SKM-1 (cell line): Measurements from ENCODE around the gene TLCD3A.
"Not testable (repeated sequence)": the region's sequence is repeated elsewhere in the genome, so short reads cannot be mapped to it uniquely, and the experiment has no call there.

Experiments used
- DNase-seq: peaks from one replicate; lab custom pipeline; 2025; ENCODE audit not compliant: unreplicated experiment; lab: John Stamatoyannopoulos, UW

TLCD3A gene

DNA sequence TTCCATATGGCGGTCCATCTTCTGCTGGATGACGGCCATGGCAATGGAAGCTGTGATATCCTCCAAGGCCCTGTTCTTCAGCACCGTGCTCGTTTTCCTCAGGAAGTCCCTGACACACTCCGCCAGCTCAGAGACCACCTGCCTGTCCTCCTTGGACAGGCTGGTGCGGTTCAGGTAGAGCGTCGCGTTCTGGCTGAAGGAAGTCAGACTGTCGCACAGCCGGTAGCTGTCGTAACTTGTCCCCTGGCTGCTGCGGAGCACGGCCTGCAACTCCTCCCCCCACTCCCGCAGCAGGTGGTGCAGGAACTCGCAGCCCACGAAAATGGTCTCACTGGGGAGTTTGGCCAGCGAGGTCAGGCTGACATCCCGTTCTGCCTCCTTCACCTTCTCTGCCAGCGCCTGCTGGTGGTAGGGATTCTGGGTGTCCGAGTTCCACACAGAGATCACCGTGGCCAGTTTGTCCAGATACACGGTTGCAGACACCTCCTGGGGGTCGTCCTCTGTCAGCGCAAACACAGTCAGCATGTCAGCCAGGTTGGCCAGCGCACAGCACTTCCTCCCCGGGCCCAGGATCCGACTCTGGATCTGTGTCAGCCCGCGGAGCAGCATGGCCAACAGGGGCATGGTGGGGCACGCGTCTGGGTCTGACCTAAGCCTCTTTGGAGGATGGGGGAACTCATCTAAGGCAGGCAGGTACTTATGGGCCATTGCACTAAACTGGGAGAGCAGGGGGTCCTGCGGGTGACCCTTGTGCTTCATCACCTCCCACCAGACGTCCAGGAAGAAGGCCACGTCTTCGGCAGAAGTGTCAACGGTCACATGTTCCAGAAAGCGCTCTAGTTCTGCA is 14.6 kb downstream of the TLCD3A start:
- no peak for DNase-seq

DNA sequence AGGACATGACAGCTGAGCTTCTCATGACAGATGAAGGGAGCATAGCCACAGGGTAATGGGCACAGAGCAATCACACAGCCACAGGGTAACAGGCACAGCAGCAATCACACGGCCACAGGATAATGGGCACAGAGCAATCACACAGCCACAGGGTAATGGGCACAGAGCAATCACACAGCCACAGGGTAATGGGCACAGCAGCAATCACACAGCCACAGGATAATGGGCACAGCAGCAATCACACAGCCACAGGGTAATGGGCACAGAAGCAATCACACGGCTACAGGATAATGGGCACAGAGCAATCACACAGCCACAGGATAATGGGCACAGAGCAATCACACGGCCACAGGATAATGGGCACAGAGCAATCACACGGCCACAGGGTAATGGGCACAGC is 16.2 kb downstream of the TLCD3A start:
- not testable (repeated sequence) for DNase-seq

DNA sequence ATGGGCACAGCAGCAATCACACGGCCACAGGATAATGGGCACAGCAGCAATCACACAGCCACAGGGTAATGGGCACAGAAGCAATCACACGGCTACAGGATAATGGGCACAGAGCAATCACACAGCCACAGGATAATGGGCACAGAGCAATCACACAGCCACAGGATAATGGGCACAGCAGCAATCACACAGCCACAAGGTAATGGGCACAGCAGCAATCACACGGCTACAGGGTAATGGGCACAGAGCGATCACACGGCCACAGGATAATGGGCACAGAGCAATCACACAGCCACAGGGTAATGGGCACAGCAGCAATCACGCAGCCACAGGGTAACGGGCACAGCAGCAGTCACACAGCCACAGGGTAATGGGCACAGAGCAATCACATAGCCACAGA is 17.0 kb downstream of the TLCD3A start:
- not testable (repeated sequence) for DNase-seq

DNA sequence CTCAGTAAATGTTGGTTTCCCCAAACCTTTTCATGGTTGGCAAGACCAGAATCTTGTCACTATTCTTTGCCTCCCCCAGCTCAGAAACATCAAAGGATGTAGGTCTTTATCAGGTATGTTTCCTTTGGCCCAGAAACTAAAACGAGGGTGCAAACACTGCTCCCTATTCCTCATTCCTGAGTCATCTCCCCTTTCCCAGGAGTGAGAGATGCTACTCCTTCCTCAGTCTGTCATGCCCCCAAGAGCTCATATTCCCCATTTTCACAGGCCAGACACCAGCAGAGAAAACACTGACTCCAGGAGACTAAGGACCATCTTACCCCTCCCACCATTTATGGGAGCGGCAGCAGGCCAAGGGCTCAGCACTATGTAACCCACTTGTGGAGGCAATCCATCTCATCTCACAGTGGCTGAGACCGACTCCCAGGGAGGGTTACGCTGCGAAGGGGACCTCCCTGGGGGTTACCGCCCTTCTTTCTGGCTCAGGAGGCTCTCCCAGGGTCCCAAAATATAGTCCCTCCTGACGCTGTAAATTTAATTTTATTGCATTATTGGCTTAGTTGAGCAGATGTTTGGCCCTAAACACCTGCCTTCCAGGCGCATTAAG is 18.1 kb downstream of the TLCD3A start:
- no peak for DNase-seq

DNA sequence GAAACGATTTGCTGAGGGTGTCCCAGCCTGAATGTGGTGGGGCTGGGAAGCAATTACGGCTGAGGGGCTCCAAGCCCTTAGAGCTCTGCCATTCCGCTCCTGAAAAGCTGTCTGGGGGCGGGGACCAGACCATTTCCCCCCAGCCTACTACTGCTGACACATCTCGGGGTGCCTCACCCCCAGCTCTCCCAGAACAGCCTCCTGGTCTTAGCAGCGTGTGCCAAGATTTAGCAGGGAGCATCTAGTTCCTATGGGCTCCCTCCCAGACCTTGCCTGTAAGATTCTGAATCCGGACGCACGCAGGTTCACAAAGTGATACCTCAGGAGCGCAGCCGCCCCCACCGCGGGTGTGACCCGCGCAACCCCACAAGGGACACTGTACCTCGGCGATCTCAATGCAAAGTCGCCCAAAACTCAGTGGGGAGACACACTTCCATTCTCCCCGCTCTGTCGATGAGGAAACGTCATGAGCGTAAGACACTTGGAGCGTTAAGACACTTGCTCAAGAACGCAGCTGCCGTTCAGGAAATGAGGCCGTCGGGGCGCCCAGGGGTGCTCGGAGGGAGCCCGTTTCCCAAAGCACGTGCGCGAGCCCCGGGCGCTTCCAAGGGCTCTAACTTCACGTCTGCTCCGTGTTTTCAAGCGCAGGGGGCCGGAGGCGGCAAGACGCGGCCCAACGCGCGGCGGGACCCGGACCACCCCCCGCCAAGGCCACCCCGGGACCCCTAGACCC is 19.0 kb downstream of the TLCD3A start:
- no peak for DNase-seq

DNA sequence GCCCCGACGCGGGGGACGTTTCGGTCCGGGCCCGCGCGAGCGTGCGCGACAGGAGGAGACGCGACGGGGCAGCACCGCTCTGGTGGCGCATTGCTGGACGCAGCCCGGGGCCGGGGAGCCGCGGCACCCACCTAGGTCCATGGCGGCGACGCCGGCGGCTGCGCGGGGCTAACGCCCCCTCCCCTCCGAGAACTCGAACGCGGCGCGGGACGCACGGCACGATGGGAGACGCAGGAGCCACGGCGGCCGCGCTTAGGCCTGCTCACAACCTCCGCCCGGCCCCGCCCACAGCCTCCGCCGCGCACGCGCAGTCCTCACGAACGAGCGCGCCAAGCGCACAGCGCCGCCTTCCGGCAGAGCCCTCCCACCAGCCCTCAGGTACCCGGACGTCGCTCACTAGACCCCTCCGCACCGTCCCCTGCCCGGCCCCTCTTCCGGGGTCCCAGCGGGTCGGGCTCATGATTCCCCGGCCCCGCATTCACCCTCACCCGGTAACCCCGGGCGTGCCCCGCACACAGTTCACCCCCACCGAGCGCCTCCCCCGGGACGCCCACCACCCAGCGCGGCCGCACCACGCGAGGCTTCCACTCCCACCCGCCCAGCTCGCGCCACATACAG is 19.7 kb downstream of the TLCD3A start, which contains the start of gene GEMIN4:
Gene GEMIN4, minus strand, starts transcription at position 263 of the 618 bp plus-strand sequence. Its CDS starts 122 bp downstream, at position 141.
- DNase-seq: no peak

DNA sequence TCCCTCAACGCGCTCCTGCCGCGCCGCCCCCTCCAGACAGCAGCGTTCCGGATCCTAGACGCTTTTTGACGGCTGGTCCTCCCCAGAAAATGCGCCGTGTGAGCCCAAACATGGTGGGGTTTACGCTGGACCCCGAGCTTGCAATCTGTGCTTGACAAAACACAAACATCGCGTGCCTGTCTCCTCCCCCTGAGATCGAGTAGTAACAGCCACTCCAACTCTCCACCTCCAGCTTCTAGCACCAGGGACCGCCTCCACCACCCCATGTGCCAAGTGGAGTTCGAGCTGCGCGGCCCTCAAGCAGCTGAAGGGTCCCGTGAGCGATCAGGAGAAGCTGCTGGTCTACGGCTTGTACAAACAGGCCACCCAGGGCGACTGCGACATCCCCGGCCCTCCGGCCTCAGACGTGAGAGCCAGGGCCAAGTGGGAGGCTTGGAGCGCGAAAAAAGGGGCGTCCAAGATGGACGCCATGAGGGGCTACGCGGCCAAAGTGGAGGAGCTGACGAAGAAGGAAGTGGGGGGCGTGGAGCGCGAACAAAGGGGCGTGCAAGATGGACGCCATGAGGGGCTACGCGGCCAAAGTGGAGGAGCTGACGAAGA is 20.3 kb downstream of the TLCD3A start:
- no peak for DNase-seq

DNA sequence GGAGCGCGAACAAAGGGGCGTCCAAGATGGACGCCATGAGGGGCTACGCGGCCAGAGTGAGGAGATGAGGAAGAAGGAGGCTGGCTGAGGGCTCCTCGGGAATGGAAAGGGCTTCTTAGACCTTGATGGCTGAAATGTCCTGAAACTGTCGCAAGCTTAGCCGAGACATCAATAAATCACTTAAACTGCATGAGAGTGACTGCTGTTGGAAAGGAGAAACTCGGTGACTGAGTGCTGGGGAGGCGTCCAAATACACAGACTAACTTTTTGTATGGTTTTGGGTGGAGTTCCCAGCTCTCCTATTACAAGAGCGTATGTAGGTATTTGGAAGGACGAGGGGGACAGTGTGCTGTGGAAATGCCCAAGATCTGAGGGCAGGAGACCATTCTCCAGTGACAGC is 21.0 kb downstream of the TLCD3A start:
- no peak for DNase-seq

DNA sequence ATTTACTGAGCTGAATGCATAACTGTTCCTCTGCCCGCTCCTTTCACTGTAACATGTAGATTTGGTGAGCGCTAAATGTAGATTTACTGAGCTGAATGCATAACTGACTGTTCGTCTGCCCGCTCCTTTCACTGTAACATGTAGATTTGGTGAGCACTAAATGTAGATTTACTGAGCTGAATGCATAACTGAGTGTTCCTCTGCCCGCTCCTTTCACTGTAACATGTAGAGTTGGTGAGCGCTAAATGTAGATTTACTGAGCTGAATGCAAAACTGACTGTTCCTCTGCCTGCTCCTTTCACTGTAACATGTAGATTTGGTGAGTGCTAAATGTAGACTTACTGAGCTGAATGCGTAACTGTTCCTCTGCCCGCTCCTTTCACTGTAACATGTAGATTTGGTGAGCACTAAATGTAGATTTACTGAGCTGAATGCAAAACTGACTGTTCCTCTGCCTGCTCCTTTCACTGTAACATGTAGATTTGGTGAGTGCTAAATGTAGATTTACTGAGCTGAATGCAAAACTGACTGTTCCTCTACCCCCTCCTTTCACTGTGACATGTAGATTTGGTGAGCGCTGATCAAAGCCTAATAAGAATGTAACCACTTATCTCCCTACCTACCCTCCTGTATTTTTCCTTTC is 23.0 kb downstream of the TLCD3A start:
- DNase-seq: not testable (repeated sequence)

DNA sequence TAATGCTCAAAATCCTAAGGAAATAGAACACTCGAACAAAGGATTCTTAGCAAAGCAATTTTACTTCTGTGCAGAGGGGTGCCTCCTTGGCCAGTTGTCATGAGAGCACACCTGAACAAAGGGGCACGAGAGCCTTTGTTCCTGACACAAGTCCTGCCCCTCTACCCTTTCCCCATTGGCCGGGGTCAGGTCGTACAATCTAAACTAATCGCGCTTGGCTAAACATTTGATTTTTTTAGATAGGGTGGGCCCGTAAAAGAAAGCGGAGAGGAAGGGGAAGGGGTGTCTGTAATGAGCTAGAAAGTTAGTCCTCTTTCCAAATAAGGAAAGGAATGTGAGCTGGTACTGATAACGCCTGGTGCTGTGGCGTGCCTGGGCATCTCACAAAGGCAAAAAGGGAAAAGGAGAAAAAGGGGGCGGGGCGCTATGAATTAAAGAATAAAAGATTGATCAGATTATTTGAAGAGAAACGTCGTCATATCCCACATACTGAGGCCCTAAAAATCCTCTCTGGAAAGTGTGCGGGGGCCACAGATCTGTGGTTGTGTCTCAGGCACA is 23.7 kb downstream of the TLCD3A start:
- DNase-seq: not testable (repeated sequence)

DNA sequence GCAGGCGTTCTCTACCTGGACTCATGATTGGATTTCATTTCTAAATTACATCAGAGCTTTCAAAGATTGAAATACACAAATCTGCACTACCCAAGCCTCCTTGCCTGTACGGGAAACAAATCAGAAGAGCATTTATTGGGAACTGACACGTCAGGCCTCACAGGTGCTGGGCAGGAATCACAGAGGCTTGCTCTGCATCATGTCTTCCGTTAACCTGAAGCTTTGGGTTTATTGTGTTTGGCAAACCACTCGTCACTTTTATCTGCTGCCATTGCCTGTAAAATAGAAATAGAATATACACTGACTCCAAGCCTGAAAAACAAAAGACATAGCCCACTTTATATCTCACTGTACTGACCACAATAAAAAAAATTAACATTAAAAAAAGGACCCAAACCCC is 27.6 kb downstream of the TLCD3A start:
- no peak for DNase-seq

DNA sequence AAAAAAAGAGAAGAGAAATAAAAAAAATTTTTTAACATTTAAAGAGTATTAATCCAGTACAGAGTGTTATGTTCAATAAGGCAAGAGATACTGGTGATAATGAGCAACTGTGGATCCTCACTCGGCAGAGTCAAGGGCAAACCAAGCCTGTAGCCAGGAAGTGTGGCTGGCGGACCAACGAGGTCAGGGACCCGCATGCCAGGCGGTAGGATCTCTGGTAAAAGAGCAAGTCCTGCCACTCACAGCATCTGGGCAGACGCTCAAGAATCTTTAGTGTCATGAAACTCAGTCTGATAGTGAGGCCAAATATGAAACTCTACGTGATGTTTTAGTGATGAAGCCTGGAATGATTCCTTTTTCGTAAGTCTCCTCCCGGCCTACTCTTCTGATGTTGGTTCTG is 28.0 kb downstream of the TLCD3A start:
- DNase-seq: no peak

DNA sequence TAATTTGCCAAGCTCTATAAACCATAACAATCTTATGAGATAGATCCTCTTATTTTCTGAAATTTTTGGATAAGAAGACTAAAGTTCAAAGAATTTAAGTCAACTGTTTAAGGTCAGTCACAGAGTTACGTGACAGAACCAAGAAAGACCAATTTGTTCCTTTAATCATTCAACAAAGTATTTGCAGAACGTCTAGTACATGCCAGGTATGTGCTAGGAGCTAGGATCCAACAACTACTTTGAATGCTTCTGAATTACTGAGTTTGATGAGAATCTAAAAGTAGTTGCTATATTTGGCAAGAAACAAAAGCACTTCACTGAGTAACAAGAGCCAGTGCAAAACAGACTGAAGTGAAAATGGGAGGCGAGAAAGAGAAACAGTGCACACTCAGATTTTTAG is 34.7 kb downstream of the TLCD3A start:
- no peak for DNase-seq

DNA sequence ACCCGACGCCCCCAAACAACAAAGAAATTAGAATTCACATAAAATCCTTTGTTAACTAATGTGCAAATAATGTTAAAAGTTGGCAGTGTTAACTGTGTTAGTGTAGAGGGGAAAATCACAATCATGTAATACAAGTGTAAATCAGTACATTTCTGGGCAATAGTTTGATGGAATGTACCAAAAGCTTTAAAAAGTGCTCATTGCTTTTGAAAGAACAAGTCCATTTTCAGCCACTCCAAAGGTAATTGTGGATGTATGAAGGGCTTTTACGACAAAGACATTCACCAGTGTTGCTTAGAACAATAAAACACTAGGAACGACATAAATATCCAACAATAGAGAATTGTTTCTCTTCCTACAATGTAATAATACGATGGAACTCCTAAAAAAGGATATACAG is 40.6 kb downstream of the TLCD3A start:
- DNase-seq: no peak

DNA sequence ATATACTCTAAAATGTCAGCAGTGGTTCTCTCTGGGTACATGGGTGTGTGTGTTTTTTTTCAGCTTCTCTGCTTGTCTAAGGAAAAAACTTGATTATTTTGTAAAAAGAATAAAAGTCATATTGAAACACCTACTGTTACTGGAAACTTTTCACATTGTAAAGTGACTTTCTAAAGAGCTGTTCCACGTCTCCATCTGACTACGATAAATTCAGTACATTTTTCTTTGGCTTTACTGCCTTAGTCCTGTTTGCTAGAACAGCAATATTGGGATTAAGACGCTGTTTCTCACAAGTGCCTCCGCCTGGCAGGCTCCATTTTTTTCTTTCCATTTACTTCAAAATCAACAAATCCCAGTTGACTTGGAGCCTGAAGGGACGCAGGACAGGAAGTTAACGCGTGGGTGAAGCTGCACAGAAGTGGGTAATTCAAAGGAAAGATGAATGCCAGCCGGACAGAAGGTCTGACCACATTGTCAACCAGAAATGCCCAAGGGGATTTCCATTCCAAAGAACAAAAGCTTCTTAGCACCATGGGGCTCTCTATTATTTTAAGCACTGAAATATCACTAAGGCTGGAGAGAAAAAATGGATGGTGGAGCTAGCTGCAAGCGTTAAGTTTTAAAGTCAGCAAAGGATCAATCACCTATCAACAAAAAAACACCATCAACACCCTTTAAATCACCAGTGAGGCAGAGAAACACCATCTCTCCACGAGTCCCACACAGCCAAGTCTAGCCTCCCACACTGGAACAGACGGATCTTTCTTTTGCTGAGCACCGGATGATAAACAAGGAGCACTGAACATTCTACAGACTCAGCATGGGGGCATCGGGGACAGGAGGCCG is 41.3 kb downstream of the TLCD3A start:
- no peak for DNase-seq

DNA sequence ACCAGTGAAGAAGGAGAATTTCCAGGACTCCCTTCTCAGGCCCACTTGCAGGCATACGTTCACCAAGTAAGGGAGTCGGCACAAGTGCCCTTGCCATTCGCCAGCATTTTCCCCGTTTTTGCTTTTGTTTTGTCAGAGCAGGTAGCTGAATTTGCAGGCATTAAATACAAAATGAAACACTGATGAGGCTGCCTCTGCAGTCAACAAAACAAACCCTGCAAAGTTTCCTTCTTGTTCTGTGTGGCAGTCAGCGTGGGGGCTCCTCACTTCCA is 41.9 kb downstream of the TLCD3A start:
- DNase-seq: no peak

DNA sequence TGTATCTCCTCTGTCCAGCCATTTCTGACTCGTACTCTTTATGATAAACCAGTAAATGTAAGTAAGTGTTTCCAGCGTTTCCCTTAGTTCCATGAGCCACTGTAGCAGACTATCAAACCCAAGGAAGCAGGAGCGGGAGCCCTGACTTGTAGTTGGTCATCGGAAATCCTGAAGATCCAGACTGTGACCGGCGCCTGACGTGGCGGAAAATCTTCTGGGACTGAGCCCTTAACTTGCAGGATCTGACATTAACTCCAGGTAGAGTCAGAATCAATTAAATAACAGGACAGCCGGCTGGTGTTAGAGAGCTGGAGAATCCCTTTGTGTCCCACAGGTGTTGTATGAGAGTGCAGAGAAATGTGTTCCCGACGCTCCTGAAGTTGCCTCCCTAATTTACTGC is 45.7 kb downstream of the TLCD3A start:
- DNase-seq: no peak

DNA sequence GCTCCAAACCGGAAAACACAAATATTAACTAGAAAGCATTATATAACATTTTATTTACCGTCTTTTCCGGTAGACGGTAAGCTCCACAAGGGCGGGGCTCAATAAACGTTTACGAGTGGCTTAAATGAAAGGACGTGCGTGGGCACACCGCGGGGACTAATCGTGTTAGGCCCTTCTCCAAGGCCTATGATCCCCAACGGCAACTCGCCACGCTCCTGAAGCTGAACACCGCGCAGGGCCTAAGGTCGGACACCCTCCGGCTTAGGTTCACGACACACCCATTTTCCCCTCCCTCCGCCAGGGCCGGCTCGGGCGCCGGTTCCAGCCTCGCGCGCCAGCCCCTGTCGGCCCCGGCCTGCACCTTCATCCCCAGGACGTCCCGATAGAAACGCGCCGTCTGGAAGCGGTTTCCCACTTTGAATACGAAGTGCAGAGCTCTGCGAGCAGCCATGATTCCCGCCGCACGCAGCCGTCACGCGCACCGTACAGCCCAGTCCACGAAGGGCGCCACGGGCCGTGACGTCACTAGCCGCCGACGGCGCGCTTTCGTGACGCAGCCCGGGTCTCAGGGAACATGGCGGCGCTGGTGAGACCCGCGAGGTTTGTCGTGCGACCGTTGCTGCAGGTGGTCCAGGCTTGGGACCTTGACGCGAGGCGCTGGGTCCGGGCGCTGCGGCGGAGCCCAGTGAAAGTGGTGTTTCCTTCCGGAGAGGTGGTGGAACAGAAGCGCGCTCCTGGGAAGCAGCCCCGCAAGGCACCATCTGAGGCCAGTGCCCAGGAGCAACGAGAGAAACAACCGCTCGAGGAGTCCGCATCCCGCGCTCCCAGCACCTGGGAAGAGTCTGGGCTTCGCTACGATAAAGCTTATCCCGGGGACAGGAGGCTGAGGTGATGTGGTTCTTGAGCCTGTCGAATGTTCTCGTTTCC is 49.7 kb downstream of the TLCD3A start, which contains the start of the genes GLOD4 and MRM3:
Gene GLOD4, minus strand, starts transcription at position 476 of the 927 bp plus-strand sequence. Its CDS starts 25 bp downstream, at position 451.
Gene MRM3, plus strand, starts transcription at position 549 of the 927 bp plus-strand sequence. Its CDS starts 26 bp downstream, at position 575.
- no peak for DNase-seq
